H1 (cell line): ENCODE data around the gene GYPC. TPM values are rescaled to one million over a fixed set of nuclear protein-coding genes. Genes with fewer than 3 reads are reported as not detected.

Experiments
- CTBP2 ChIP-seq: IDR thresholded peaks from 2 replicates; pipeline ENCODE4 v1.7.0; 2011; ENCODE audit warnings: borderline replicate concordance, mild to moderate bottlenecking, moderate library complexity, mixed read lengths, low read length; ENCODE audit not compliant: insufficient read depth, insufficient read length
- GABPA ChIP-seq: IDR thresholded peaks from 2 replicates; pipeline ENCODE4 v1.6.1; 2011; ENCODE audit warnings: mild to moderate bottlenecking, low read length, moderate library complexity, borderline replicate concordance; ENCODE audit not compliant: insufficient read depth
- JUND ChIP-seq: IDR thresholded peaks from 2 replicates; pipeline ENCODE4 v1.6.1; 2011; ENCODE audit warnings: mild to moderate bottlenecking, improper control_type of control experiment, low read length
- RXRA ChIP-seq: IDR thresholded peaks from 2 replicates; pipeline ENCODE4 v1.6.1; 2011; ENCODE audit warnings: low read depth, mild to moderate bottlenecking, low read length, moderate library complexity; ENCODE audit not compliant: insufficient read depth
- SIRT6 ChIP-seq: IDR thresholded peaks from one replicate; pipeline ENCODE4 v1.7.1; 2012; ENCODE audit warnings: low read length, inconsistent platforms
- SP1 ChIP-seq: IDR thresholded peaks from 2 replicates; pipeline ENCODE4 v1.6.1; 2011; ENCODE audit warnings: low read depth, low read length
- ZNF274 ChIP-seq: IDR thresholded peaks from 2 replicates; pipeline ENCODE4 v1.7.0; 2012; ENCODE audit warnings: low read length, borderline replicate concordance; ENCODE audit errors: extremely low read depth
- polyA plus RNA-seq, 7 experiments: library from polyadenylated mRNA; depleted of rRNA in 3 of 7; stranded (reverse) in 5 of 7; unstranded in 2 of 7; fragments of >200 nt in 5 of 7; fragments of 200-250 nt in 2 of 7; gene quantifications; 1 replicate in 5 of 7; 2 replicates in 1 of 7; 4 replicates in 1 of 7; pipeline versions ENCODE4 v1.2.1 to v1.2.3, GENCODE V29; 2011 to 2013; ENCODE audit warnings: missing spikeins in 2 of 7, mixed read lengths in 2 of 7
- total RNA-seq: library from RNA; stranded (reverse); fragmentation: NEBNext Ultra II Directional; extraction: Animal tissue kit (Norgen Biotek cat#: 25700); gene quantifications from 2 replicates; pipeline ENCODE4 v1.2.1, GENCODE V29; 2021
- TF ChIP-seq, protein P1 (sequence below): fragments of 300-600 bp; sonication (generic); IDR thresholded peaks from 2 replicates; pipeline ENCODE4 v1.7.1; 2012; ENCODE audit warnings: low read length, moderate library complexity, mild to moderate bottlenecking, inconsistent platforms; ENCODE audit not compliant: insufficient replicate concordance

GYPC gene
- total and polyA plus RNA-seq, 2 of the 8 experiments (the other 6 are each of a cell fraction or from before 2014, with no cell fraction given), result 26.8 to 53.6 TPM

DNA sequence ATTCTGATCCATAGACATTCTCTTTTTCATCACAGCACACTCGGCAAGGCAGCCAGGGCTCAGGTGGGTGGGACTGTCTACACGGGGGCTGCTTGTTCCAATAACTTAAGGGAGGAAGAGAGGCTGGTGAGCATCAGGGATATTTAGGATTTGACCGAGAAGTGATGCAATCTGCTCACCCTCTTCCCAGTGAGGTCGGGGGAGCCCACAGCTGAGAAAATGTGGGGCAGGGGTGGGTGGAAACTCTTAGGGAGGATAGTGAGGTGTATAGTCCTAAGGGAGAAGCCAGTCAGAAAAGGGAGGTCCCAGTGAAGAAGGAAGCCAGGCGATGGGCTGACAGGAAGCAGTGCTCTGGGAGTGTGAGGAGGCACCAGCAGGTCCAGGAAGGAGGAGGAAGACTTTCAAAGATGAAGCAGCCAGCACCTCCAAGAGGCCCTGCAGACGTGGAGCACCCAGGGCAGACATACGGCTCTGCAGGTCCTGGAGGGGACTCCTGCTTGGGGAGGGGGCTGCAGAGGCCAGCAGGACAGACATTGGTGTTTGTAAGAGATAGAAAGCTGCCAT is 76.8 kb downstream of the GYPC start (continued):
- TF ChIP-seq, protein P1, sequence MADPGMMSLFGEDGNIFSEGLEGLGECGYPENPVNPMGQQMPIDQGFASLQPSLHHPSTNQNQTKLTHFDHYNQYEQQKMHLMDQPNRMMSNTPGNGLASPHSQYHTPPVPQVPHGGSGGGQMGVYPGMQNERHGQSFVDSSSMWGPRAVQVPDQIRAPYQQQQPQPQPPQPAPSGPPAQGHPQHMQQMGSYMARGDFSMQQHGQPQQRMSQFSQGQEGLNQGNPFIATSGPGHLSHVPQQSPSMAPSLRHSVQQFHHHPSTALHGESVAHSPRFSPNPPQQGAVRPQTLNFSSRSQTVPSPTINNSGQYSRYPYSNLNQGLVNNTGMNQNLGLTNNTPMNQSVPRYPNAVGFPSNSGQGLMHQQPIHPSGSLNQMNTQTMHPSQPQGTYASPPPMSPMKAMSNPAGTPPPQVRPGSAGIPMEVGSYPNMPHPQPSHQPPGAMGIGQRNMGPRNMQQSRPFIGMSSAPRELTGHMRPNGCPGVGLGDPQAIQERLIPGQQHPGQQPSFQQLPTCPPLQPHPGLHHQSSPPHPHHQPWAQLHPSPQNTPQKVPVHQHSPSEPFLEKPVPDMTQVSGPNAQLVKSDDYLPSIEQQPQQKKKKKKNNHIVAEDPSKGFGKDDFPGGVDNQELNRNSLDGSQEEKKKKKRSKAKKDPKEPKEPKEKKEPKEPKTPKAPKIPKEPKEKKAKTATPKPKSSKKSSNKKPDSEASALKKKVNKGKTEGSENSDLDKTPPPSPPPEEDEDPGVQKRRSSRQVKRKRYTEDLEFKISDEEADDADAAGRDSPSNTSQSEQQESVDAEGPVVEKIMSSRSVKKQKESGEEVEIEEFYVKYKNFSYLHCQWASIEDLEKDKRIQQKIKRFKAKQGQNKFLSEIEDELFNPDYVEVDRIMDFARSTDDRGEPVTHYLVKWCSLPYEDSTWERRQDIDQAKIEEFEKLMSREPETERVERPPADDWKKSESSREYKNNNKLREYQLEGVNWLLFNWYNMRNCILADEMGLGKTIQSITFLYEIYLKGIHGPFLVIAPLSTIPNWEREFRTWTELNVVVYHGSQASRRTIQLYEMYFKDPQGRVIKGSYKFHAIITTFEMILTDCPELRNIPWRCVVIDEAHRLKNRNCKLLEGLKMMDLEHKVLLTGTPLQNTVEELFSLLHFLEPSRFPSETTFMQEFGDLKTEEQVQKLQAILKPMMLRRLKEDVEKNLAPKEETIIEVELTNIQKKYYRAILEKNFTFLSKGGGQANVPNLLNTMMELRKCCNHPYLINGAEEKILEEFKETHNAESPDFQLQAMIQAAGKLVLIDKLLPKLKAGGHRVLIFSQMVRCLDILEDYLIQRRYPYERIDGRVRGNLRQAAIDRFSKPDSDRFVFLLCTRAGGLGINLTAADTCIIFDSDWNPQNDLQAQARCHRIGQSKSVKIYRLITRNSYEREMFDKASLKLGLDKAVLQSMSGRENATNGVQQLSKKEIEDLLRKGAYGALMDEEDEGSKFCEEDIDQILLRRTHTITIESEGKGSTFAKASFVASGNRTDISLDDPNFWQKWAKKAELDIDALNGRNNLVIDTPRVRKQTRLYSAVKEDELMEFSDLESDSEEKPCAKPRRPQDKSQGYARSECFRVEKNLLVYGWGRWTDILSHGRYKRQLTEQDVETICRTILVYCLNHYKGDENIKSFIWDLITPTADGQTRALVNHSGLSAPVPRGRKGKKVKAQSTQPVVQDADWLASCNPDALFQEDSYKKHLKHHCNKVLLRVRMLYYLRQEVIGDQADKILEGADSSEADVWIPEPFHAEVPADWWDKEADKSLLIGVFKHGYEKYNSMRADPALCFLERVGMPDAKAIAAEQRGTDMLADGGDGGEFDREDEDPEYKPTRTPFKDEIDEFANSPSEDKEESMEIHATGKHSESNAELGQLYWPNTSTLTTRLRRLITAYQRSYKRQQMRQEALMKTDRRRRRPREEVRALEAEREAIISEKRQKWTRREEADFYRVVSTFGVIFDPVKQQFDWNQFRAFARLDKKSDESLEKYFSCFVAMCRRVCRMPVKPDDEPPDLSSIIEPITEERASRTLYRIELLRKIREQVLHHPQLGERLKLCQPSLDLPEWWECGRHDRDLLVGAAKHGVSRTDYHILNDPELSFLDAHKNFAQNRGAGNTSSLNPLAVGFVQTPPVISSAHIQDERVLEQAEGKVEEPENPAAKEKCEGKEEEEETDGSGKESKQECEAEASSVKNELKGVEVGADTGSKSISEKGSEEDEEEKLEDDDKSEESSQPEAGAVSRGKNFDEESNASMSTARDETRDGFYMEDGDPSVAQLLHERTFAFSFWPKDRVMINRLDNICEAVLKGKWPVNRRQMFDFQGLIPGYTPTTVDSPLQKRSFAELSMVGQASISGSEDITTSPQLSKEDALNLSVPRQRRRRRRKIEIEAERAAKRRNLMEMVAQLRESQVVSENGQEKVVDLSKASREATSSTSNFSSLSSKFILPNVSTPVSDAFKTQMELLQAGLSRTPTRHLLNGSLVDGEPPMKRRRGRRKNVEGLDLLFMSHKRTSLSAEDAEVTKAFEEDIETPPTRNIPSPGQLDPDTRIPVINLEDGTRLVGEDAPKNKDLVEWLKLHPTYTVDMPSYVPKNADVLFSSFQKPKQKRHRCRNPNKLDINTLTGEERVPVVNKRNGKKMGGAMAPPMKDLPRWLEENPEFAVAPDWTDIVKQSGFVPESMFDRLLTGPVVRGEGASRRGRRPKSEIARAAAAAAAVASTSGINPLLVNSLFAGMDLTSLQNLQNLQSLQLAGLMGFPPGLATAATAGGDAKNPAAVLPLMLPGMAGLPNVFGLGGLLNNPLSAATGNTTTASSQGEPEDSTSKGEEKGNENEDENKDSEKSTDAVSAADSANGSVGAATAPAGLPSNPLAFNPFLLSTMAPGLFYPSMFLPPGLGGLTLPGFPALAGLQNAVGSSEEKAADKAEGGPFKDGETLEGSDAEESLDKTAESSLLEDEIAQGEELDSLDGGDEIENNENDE, result no peak
- TF ChIP-seq GABPA, result no peak
- TF ChIP-seq SIRT6, result no peak
- TF ChIP-seq RXRA, result no peak
- no peak for TF ChIP-seq SP1
- TF ChIP-seq JUND, result no peak
- TF ChIP-seq CTBP2, result no peak
- no peak for TF ChIP-seq ZNF274
